ENCODE results near the gene FBXO46. TPM values are rescaled to one million over a fixed set of nuclear protein-coding genes. Genes with fewer than 3 reads are reported as not detected.
A peak's percentile ranks its signal among the peaks of the same experiment; 100 is the strongest.

Gene FBXO46
- total and polyA plus RNA-seq, 10 of the 15 experiments (the other 5 are each of a cell fraction or from before 2014, with no cell fraction given), result 2.5 to 61.5 (median 13.7) TPM

GRCh38 chr19:45717983-45718650, 12.6 kb downstream of the FBXO46 start:
- in situ Hi-C loops (cut with MboI), result no loop called here
- peak overlapping the region; percentile 81 for H3K9ac ChIP-seq (ENCODE audit: control insufficient read depth, insufficient read depth, low read length)
- H3K4me1 ChIP-seq (ENCODE audit: control insufficient read depth, insufficient read depth, low read length), result peaks cover 13% of the 10 kb centered on the region
- H4K20me1 ChIP-seq (ENCODE audit: control insufficient read depth, insufficient read depth), result no peaks in the 10 kb centered on the region
- no peak for TF ChIP-seq E2F4 (IDR thresholded peaks at IDR 0.05; ENCODE audit: low read depth, low read length)
- no peak for TF ChIP-seq TCF3 (IDR thresholded peaks at IDR 0.05; ENCODE audit: borderline replicate concordance, insufficient read depth, low read depth, low read length)
- no peak for TF ChIP-seq KDM1A (IDR thresholded peaks at IDR 0.05; ENCODE audit: borderline replicate concordance)
- no peak for TF ChIP-seq NKRF (conservative IDR thresholded peaks at IDR 0.05)
- no peak for TF ChIP-seq MLLT1 (IDR thresholded peaks at IDR 0.05)
- peak; percentile 28; the same call in 1 of the 2 replicates for TF ChIP-seq RUNX3 (IDR thresholded peaks at IDR 0.05; ENCODE audit: low read length)
- TF ChIP-seq MTA3 (IDR thresholded peaks at IDR 0.05; ENCODE audit: borderline replicate concordance, low read length), result peak; percentile 44; the same call in 1 of the 2 replicates
- 0 out of 2 replicates have a peak, but pooled peaks have one; percentile 31 for TF ChIP-seq SMARCA5 (IDR thresholded peaks at IDR 0.05)
- TF ChIP-seq YBX1 (IDR thresholded peaks at IDR 0.05), result no peak
- no peak for TF ChIP-seq RBBP5 (conservative IDR thresholded peaks at IDR 0.05)
- no peak for TF ChIP-seq EP300 (IDR thresholded peaks at IDR 0.05; ENCODE audit: borderline replicate concordance in 1 of 2, control insufficient read depth in 1 of 2, low read depth in 2 of 2, low read length in 2 of 2)
- no peak for TF ChIP-seq BMI1 (IDR thresholded peaks at IDR 0.05; ENCODE audit: borderline replicate concordance)
- no peak for TF ChIP-seq ETV6 (conservative IDR thresholded peaks at IDR 0.05 in 1 of 2, IDR thresholded peaks at IDR 0.05 in 1 of 2; ENCODE audit: borderline replicate concordance in 1 of 2, low read depth in 1 of 2)
- TF ChIP-seq SMAD5 (IDR thresholded peaks at IDR 0.05; ENCODE audit: low read depth), result 0 out of 2 replicates have a peak, but pooled peaks have one; percentile 71
- no peak for TF ChIP-seq BCL3 (IDR thresholded peaks at IDR 0.05; ENCODE audit: borderline replicate concordance, insufficient read depth, low read depth, low read length, poor library complexity, severe bottlenecking)
- TF ChIP-seq MXI1 (IDR thresholded peaks at IDR 0.05; ENCODE audit: low read depth, low read length), result 0 out of 2 replicates have a peak, but pooled peaks have one; percentile 6
- intact Hi-C loops (cut with micrococcal nuclease; ENCODE audit: unreplicated experiment), result no loop called here
- H3K27me3 ChIP-seq (replicated peaks in 1 of 2; ENCODE audit: control insufficient read depth in 2 of 2, insufficient read depth in 2 of 2, low read length in 1 of 2), result no peaks in the 10 kb centered on the region
- H3K4me3 ChIP-seq, result peak overlapping the region; percentile 71
- H2AFZ ChIP-seq (ENCODE audit: control insufficient read depth, low read depth, low read length), result no peak overlapping the region
- H3K9me3 ChIP-seq (replicated peaks; ENCODE audit: control insufficient read depth, insufficient read depth, low read length), result no peaks in the 10 kb centered on the region
- peaks cover 71% of the 10 kb centered on the region for H3K79me2 ChIP-seq (ENCODE audit: control insufficient read depth, insufficient read depth, low read length)
- ChIA-PET RAD21 (ENCODE audit: unreplicated experiment) (interaction anchor here (1.0 to 2.6 kb wide), 10 partner anchors 8 to 132 kb away, joined by 3 to 25 read pairs (median 6); partner anchors contain the start of genes FBXO46, QPCTL, SIX5 and SNRPD2), POLR2A (interaction anchor here (0.9 to 5.9 kb wide), 8 partner anchors 9 to 883 kb away, joined by 4 to 58 read pairs (median 16); partner anchors contain the start of genes CALM3, FBXO46, QPCTL and SIX5), SMC1A (ENCODE audit: uncharacterized antibody, unreplicated experiment) (interaction anchor here (0.6 to 4.9 kb wide), 11 partner anchors 8 to 76 kb away, joined by 3 to 35 read pairs (median 8); partner anchors contain the start of genes FBXO46, QPCTL, SIX5 and SNRPD2), CTCF (interaction anchor here (0.8 to 4.8 kb wide), 11 partner anchors 9 to 205 kb away, joined by 3 to 53 read pairs (median 6); partner anchors contain the start of genes FBXO46, GIPR, QPCTL and SIX5)
- peaks cover 8 to 21% of the 10 kb centered on the region in 2 experiments for H3K36me3 ChIP-seq (ENCODE audit: control insufficient read depth in 2 of 2, insufficient read depth in 2 of 2, low read length in 1 of 2)
- H3K4me2 ChIP-seq (ENCODE audit: control insufficient read depth, insufficient read depth), result peak overlapping the region; percentile 89
- peak overlapping the region; percentile 97 for H3K27ac ChIP-seq (ENCODE audit: control insufficient read depth, insufficient read depth)
- FAIRE-seq, result peak; percentile 7
- DNase-seq (ENCODE audit: low read depth, low spot score), result no peak
- WGBS (ENCODE audit: insufficient coverage, insufficient replicate concordance, low lambda C conversion rate, missing lambda C conversion rate), result 39% methylated on average over 12 of the region's 12 CpGs
- peak; percentile 3 for ATAC-seq
- TSS peak; percentile 97 for BruUV-seq (replicated peaks)
